ENCODE measurements around the gene FIGN. TPM values are rescaled to one million over a fixed set of nuclear protein-coding genes. Genes with fewer than 3 reads are reported as not detected.

FIGN gene
- total and polyA plus RNA-seq, 5 donors from 2014 or later = not detected

- Histone ChIP-seq H3K4me1 (ENCODE audit: control insufficient read depth, insufficient read depth, low read length, poor library complexity, severe bottlenecking) (no peaks in the 10 kb centered on the region), H3K4me3 (ENCODE audit: low read depth, low read length) (no peak overlapping the region), H3K36me3 (ENCODE audit: control insufficient read depth, insufficient read depth, low read length) (no peaks in the 10 kb centered on the region), H3K27ac (ENCODE audit: insufficient read depth, low read length, poor library complexity, severe bottlenecking) (no peak overlapping the region), H3K9me3 (ENCODE audit: control insufficient read depth in 2 of 2, low read length in 2 of 2) (no peaks in the 10 kb centered on the region), H3K27me3 (ENCODE audit: control insufficient read depth, insufficient read depth, low read length) (no peaks in the 10 kb centered on the region)
- Mint-ChIP-seq H3K27ac (no peak overlapping the region), H3K4me1 (no peaks in the 10 kb centered on the region), H3K36me3 (no peaks in the 10 kb centered on the region), H3K27me3 (no peaks in the 10 kb centered on the region), H3K4me3 (no peak overlapping the region), H3K9me3 (peaks cover 0 to 14% (median 7%) of the 10 kb centered on the region in 7 donors)
- ATAC-seq (ENCODE audit: low read depth in 2 of 2) (no peak), DNase-seq (no peak)
These were observed 44.9 kb downstream of the FIGN start for GRCh38 chr2:163690896-163691295.

DNA sequence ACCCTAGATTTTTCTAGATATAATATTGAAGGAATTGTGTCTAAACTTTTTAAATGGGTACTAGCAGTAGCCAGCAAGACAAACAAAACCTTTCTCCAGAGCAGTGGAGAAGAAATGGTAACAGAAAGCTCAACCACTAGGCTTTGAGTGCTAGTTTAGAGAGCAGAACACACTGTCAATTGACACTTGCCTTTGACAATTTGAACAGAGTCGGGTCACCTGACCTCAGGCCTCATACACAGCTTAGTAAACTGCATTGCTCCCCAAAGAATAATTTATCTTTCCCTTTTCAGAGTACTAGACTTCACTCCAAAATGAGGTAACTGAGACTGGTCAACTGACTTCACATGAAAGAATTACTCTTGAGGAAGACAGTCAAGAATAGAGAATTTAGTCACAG is 48.6 kb downstream of the FIGN start:
- Mint-ChIP-seq H3K4me1 (no peaks in the 10 kb centered on the region), H3K27ac (no peak overlapping the region), H3K4me3 (no peak overlapping the region), H3K36me3 (no peaks in the 10 kb centered on the region), H3K27me3 (no peaks in the 10 kb centered on the region), H3K9me3 (peaks cover 0 to 7% (median 2%) of the 10 kb centered on the region in 7 donors)
- DNase-seq = no peak
- Histone ChIP-seq H3K4me3 (ENCODE audit: low read depth, low read length) (no peak overlapping the region), H3K36me3 (ENCODE audit: control insufficient read depth, insufficient read depth, low read length) (no peaks in the 10 kb centered on the region), H3K27me3 (ENCODE audit: control insufficient read depth, insufficient read depth, low read length) (no peaks in the 10 kb centered on the region), H3K27ac (ENCODE audit: insufficient read depth, low read length, poor library complexity, severe bottlenecking) (no peak overlapping the region), H3K4me1 (ENCODE audit: control insufficient read depth, insufficient read depth, low read length, poor library complexity, severe bottlenecking) (no peaks in the 10 kb centered on the region), H3K9me3 (ENCODE audit: control insufficient read depth in 2 of 2, low read length in 2 of 2) (no peaks in the 10 kb centered on the region)
- ATAC-seq (ENCODE audit: low read depth in 2 of 2) = no peak

GRCh38 chr2:163686289-163686688 is 49.5 kb downstream of the FIGN start:
- H3K4me3 Mint-ChIP-seq = no peak overlapping the region
- H3K9me3 Mint-ChIP-seq = peaks cover 0 to 7% (median 2%) of the 10 kb centered on the region in 7 donors
- Histone ChIP-seq H3K4me3 (ENCODE audit: low read depth, low read length) (no peak overlapping the region), H3K9me3 (ENCODE audit: control insufficient read depth in 2 of 2, low read length in 2 of 2) (no peaks in the 10 kb centered on the region), H3K36me3 (ENCODE audit: control insufficient read depth, insufficient read depth, low read length) (no peaks in the 10 kb centered on the region), H3K4me1 (ENCODE audit: control insufficient read depth, insufficient read depth, low read length, poor library complexity, severe bottlenecking) (no peaks in the 10 kb centered on the region), H3K27ac (ENCODE audit: insufficient read depth, low read length, poor library complexity, severe bottlenecking) (no peak overlapping the region), H3K27me3 (ENCODE audit: control insufficient read depth, insufficient read depth, low read length) (no peaks in the 10 kb centered on the region)
- no peaks in the 10 kb centered on the region for H3K36me3 Mint-ChIP-seq
- no peak for DNase-seq
- H3K4me1 Mint-ChIP-seq = no peaks in the 10 kb centered on the region
- no peak overlapping the region for H3K27ac Mint-ChIP-seq
- no peaks in the 10 kb centered on the region for H3K27me3 Mint-ChIP-seq
- no peak for ATAC-seq (ENCODE audit: low read depth in 2 of 2)

DNA sequence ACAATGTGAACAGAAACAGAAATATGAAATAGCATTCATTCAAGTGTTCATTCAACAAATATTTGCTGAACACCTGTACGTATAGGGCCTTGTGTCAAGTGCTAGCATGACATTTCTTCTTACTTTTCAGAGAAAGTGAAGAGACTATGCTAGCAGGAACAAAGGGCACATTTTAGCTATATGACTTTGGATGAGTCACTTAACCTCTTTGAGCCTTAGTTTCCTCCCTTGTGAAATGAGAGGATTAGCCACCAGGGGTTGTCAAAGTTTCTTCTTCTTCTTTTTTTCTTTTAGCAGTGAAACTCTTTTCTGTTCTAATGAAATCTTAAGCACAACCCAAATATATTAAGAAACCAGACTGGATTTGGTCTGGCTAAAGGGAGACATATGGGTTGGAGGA is 53.1 kb downstream of the FIGN start:
- ATAC-seq (ENCODE audit: low read depth in 2 of 2) (no peak), DNase-seq (no peak)
- H3K4me1 ChIP-seq (ENCODE audit: control insufficient read depth, insufficient read depth, low read length, poor library complexity, severe bottlenecking) = no peaks in the 10 kb centered on the region
- H3K36me3 ChIP-seq (ENCODE audit: control insufficient read depth, insufficient read depth, low read length) = no peaks in the 10 kb centered on the region
- Mint-ChIP-seq H3K4me3 (no peak overlapping the region), H3K27me3 (no peaks in the 10 kb centered on the region), H3K36me3 (no peaks in the 10 kb centered on the region), H3K27ac (no peak overlapping the region), H3K9me3 (peaks cover 0 to 10% (median 0%) of the 10 kb centered on the region in 7 donors), H3K4me1 (no peaks in the 10 kb centered on the region)
- H3K9me3 ChIP-seq (ENCODE audit: control insufficient read depth in 2 of 2, low read length in 2 of 2) = no peaks in the 10 kb centered on the region
- H3K27me3 ChIP-seq (ENCODE audit: control insufficient read depth, insufficient read depth, low read length) = no peaks in the 10 kb centered on the region
- no peak overlapping the region for H3K27ac ChIP-seq (ENCODE audit: insufficient read depth, low read length, poor library complexity, severe bottlenecking)
- H3K4me3 ChIP-seq (ENCODE audit: low read depth, low read length) = no peak overlapping the region

- peaks cover 0 to 10% (median 0%) of the 10 kb centered on the region in 7 donors for H3K9me3 Mint-ChIP-seq
- H3K4me1 ChIP-seq (ENCODE audit: control insufficient read depth, insufficient read depth, low read length, poor library complexity, severe bottlenecking) = no peaks in the 10 kb centered on the region
- ATAC-seq (ENCODE audit: low read depth in 2 of 2) (no peak), DNase-seq (no peak)
- H3K4me3 ChIP-seq (ENCODE audit: low read depth, low read length) = no peak overlapping the region
- no peaks in the 10 kb centered on the region for H3K4me1 Mint-ChIP-seq
- H3K36me3 ChIP-seq (ENCODE audit: control insufficient read depth, insufficient read depth, low read length) = no peaks in the 10 kb centered on the region
- H3K27ac Mint-ChIP-seq = no peak overlapping the region
- no peak overlapping the region for H3K27ac ChIP-seq (ENCODE audit: insufficient read depth, low read length, poor library complexity, severe bottlenecking)
- H3K36me3 Mint-ChIP-seq = no peaks in the 10 kb centered on the region
- no peaks in the 10 kb centered on the region for H3K27me3 ChIP-seq (ENCODE audit: control insufficient read depth, insufficient read depth, low read length)
- H3K27me3 Mint-ChIP-seq = no peaks in the 10 kb centered on the region
- no peaks in the 10 kb centered on the region for H3K9me3 ChIP-seq (ENCODE audit: control insufficient read depth in 2 of 2, low read length in 2 of 2)
- H3K4me3 Mint-ChIP-seq = no peak overlapping the region
These were observed 54.1 kb downstream of the FIGN start for GRCh38 chr2:163681745-163682144.

DNA sequence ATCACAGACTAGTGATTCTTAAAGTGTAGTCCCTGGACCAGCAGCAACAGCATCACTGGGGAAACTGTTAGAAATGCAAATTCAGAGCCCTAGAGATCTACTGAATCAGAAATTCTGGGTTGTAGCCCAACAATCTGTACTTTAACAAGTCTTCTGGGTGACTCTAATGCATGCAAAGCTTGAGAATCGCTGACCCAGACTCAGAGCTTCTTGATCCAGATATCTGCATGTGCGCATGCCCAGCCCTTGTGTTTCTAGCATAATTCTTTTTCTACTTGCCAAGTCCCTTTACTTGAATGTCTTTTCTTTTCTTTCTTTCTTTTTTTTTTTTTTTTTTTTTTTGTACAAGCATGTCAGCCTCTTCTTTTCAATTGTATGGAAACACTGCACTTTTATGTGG is 60.4 kb downstream of the FIGN start:
- Mint-ChIP-seq H3K4me3 (no peak overlapping the region), H3K27ac (no peak overlapping the region), H3K4me1 (no peaks in the 10 kb centered on the region), H3K9me3 (peaks cover 0 to 12% (median 0%) of the 10 kb centered on the region in 7 donors), H3K27me3 (no peaks in the 10 kb centered on the region), H3K36me3 (no peaks in the 10 kb centered on the region)
- no peaks in the 10 kb centered on the region for H3K27me3 ChIP-seq (ENCODE audit: control insufficient read depth, insufficient read depth, low read length)
- ATAC-seq (ENCODE audit: low read depth in 2 of 2) (no peak), DNase-seq (no peak)
- H3K9me3 ChIP-seq (ENCODE audit: control insufficient read depth in 2 of 2, low read length in 2 of 2) = no peaks in the 10 kb centered on the region
- H3K4me3 ChIP-seq (ENCODE audit: low read depth, low read length) = no peak overlapping the region
- no peaks in the 10 kb centered on the region for H3K36me3 ChIP-seq (ENCODE audit: control insufficient read depth, insufficient read depth, low read length)
- no peak overlapping the region for H3K27ac ChIP-seq (ENCODE audit: insufficient read depth, low read length, poor library complexity, severe bottlenecking)
- no peaks in the 10 kb centered on the region for H3K4me1 ChIP-seq (ENCODE audit: control insufficient read depth, insufficient read depth, low read length, poor library complexity, severe bottlenecking)

DNA sequence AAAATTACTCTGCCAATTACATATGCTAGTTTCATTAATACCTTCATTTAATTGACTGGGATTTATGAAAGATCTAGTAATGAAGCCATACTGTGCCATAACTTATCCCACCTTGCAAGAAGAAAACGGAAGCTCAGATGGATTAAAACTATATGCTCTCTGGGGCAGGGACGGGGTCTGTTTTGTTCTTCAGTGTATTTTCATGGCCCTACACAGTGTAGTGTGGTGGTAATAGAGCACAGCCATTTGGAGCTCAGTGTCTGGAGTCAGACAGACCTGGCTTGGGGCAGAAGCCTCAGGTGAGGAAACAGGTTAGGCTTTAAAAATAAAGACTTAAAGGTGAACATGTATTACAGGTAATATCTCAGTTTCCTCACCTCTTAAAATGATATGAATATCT is 62.3 kb downstream of the FIGN start:
- H3K9me3 ChIP-seq (ENCODE audit: control insufficient read depth in 2 of 2, low read length in 2 of 2) = no peaks in the 10 kb centered on the region
- H3K4me3 Mint-ChIP-seq = no peak overlapping the region
- H3K27ac Mint-ChIP-seq = no peak overlapping the region
- no peaks in the 10 kb centered on the region for H3K27me3 ChIP-seq (ENCODE audit: control insufficient read depth, insufficient read depth, low read length)
- no peak overlapping the region for H3K27ac ChIP-seq (ENCODE audit: insufficient read depth, low read length, poor library complexity, severe bottlenecking)
- no peaks in the 10 kb centered on the region for H3K27me3 Mint-ChIP-seq
- DNase-seq (no peak), ATAC-seq (ENCODE audit: low read depth in 2 of 2) (peak in 1 of 2 donors; percentile 20)
- H3K4me3 ChIP-seq (ENCODE audit: low read depth, low read length) = no peak overlapping the region
- H3K36me3 Mint-ChIP-seq = no peaks in the 10 kb centered on the region
- H3K36me3 ChIP-seq (ENCODE audit: control insufficient read depth, insufficient read depth, low read length) = no peaks in the 10 kb centered on the region
- H3K4me1 Mint-ChIP-seq = no peaks in the 10 kb centered on the region
- H3K9me3 Mint-ChIP-seq = peaks cover 0 to 6% (median 1%) of the 10 kb centered on the region in 7 donors
- H3K4me1 ChIP-seq (ENCODE audit: control insufficient read depth, insufficient read depth, low read length, poor library complexity, severe bottlenecking) = no peaks in the 10 kb centered on the region

- no peaks in the 10 kb centered on the region for H3K4me1 ChIP-seq (ENCODE audit: control insufficient read depth, insufficient read depth, low read length, poor library complexity, severe bottlenecking)
- Mint-ChIP-seq H3K27me3 (no peaks in the 10 kb centered on the region), H3K27ac (no peak overlapping the region), H3K9me3 (peaks cover 0 to 12% (median 2%) of the 10 kb centered on the region in 7 donors), H3K36me3 (no peaks in the 10 kb centered on the region), H3K4me1 (no peaks in the 10 kb centered on the region), H3K4me3 (peak overlapping the region in 1 of 4 donors; percentile 7)
- H3K36me3 ChIP-seq (ENCODE audit: control insufficient read depth, insufficient read depth, low read length) = no peaks in the 10 kb centered on the region
- H3K9me3 ChIP-seq (ENCODE audit: control insufficient read depth in 2 of 2, low read length in 2 of 2) = no peaks in the 10 kb centered on the region
- H3K27me3 ChIP-seq (ENCODE audit: control insufficient read depth, insufficient read depth, low read length) = no peaks in the 10 kb centered on the region
- H3K27ac ChIP-seq (ENCODE audit: insufficient read depth, low read length, poor library complexity, severe bottlenecking) = no peak overlapping the region
- DNase-seq = no peak
- ATAC-seq (ENCODE audit: low read depth in 2 of 2) = no peak
- H3K4me3 ChIP-seq (ENCODE audit: low read depth, low read length) = no peak overlapping the region
These were observed 64.9 kb downstream of the FIGN start for GRCh38 chr2:163670929-163671328.

All from CD4-positive, CD25-positive, alpha-beta regulatory T cell (primary cell).